Stimulated activated CD8-positive, alpha-beta memory T cell treated with anti-CD3 and anti-CD28 coated beads, Interleukin-15, amount 100 ng/mL, for 1 hour (primary cell): ENCODE measurements around the gene ZNF335.

Experiments used
- DNase-seq: peaks from one replicate; pipeline ENCODE4 v3.0.0-alpha.2; 2020; ENCODE audit warnings: low read depth

Gene ZNF335

DNA sequence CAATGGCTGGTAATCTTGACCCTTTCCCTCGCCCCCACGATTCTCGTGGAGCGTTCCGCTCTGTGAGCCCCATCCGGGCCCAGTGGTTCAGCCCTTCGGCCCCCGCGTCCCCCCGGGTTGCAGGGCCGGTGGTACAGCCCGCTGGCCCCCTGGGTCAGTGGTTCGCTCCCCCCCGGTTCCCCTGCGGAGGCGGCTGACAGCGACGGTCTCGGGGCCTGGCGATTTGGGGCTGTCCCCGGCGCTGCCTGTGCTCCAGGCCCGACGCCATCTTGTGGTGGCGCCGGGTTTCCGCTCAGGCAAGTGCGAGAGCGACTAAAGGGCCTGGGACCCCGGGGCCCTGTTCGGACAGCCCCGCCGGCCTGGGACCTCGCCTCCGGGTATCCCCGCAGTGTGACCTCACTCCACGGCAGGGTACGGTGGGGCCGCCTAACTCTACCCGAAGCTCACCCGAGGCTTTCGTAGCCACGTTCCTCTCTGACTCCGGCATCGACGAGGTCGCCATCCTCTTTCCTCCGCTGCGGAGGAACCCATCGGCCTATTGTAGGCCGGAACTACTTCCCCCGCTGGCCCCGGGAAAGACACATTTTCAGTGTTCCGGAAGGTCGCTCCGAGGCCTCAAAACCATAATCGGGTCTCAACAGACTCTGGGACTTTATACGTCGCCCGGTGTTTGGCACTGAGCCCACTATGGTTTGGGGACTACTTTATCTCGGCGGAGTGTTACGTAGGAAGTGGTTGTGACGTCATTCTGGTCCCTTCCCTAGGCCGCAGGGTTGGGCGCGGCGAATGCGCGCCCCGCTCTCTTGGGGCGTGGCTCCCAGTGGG is at the start of gene ZNF335:
Gene ZNF335 (minus strand): TSS at position 529 of the 825 bp plus-strand sequence. CDS start 793 bp downstream, outside the sequence.
- peak; percentile 88 for DNase-seq

- no peak for DNase-seq
These were observed 48.6 kb upstream of the ZNF335 start for GRCh38 chr20:46020555-46020954.

DNA sequence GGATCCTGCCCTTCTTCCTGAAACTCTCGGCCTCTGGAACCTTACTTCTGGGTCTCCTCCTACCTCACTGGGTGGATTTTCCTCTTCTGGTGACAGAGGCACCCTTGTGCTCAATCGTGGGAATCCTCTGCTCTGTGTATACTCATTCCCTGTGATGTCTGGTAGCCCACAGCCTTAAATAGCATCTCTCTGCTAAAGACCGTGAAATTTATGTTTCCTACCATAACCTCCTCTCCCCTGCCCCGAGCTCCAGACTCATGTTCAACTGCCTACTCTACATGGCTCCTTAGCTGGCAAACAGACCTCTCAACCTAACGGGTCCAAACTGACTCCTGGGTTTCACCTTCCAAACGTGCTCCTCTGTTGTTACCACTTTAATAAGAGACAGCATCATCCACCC is 46.6 kb upstream of the ZNF335 start:
- DNase-seq = no peak

GRCh38 chr20:46018112-46018511 is 46.1 kb upstream of the ZNF335 start:
- DNase-seq = no peak

- no peak for DNase-seq
These were observed 45.3 kb upstream of the ZNF335 start for GRCh38 chr20:46017272-46017671.

- DNase-seq = no peak
These were observed 42.8 kb upstream of the ZNF335 start for GRCh38 chr20:46014517-46015396.

GRCh38 chr20:46013829-46014516 is 42.0 kb upstream of the ZNF335 start:
- DNase-seq = peak; percentile 37

DNA sequence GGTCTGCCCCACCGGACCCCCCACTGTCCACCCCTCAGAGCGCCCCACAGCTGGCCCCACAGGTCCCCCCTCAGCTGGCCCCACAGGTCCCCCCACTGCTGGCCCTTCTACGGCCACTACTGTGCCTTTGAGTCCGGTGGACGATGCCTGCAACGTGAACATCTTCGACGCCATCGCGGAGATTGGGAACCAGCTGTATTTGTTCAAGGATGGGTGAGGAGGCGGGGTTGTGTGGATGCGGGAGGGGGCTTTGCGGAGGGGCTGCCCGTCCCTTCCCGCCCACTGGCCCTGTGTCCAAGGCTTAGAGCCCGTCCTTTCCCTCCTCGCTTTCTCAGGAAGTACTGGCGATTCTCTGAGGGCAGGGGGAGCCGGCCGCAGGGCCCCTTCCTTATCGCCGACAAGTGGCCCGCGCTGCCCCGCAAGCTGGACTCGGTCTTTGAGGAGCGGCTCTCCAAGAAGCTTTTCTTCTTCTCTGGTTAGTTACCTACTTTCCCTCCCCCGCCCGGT is 41.4 kb upstream of the ZNF335 start:
- DNase-seq = no peak

GRCh38 chr20:46012921-46013320 is 40.9 kb upstream of the ZNF335 start:
- DNase-seq = no peak

- no peak for DNase-seq
These were observed 39.9 kb upstream of the ZNF335 start for GRCh38 chr20:46011631-46012482.

DNA sequence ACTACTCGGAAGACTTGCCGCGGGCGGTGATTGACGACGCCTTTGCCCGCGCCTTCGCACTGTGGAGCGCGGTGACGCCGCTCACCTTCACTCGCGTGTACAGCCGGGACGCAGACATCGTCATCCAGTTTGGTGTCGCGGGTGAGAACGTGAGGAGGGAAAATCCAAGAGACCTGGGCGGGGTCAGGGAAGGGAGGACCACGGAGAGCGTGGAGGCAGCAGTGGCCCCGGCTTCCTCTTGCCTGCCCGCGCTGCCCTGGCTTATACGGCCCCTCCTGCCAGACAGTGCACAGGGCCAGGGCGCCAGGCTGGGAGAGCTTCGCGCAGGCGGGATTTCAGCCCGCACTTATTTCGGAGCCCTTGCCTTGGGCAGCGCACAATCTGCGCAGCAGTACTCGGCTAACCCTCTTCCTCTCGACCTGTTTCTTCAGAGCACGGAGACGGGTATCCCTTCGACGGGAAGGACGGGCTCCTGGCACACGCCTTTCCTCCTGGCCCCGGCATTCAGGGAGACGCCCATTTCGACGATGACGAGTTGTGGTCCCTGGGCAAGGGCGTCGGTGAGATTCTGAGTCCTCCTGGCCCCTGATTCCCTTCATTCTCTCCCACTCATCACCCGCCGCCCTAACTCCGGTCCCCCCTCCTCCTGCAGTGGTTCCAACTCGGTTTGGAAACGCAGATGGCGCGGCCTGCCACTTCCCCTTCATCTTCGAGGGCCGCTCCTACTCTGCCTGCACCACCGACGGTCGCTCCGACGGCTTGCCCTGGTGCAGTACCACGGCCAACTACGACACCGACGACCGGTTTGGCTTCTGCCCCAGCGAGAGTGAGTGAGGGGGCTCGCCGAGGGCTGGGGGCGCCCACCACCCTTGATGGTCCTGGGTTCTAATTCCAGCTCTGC is 38.7 kb upstream of the ZNF335 start:
- DNase-seq = no peak

GRCh38 chr20:46009816-46010215 is 37.8 kb upstream of the ZNF335 start:
- no peak for DNase-seq

GRCh38 chr20:46007671-46008070 is 35.7 kb upstream of the ZNF335 start:
- no peak for DNase-seq

- DNase-seq = no peak
These were observed 35.0 kb upstream of the ZNF335 start for GRCh38 chr20:46006964-46007363.

DNA sequence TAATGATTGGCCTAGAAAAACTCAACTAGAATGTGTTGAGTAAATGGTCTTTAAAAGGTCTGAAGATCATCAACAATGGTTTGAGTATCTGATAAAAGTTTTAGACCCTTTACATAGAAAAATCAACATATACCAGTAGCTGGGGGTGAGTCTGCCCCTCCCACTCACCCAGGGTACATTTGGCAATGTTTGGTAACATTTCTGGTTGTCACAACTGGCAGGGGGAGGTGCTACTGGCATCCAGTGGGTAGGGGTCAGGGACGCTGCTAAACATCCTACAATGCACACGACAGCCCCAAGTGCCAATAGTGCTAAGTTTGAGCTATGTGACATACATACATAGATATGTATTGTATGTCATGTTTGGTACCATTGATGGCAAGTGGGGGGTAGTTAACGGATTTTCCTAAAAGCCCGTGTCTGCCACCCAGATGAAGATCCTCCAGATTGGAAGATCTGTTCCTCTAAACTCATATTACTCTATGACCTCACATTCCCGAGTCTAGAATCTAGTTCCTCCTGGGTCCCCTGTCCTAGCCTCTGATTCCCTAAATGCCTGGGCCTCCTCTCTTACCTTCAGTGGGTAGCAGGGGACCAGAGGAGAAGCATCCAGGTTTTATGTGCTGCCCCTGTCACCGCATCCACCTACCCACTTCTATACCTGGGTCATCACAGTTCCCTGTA is 34.2 kb upstream of the ZNF335 start:
- no peak for DNase-seq

GRCh38 chr20:46004889-46005473 is 33.0 kb upstream of the ZNF335 start:
- no peak for DNase-seq

DNA sequence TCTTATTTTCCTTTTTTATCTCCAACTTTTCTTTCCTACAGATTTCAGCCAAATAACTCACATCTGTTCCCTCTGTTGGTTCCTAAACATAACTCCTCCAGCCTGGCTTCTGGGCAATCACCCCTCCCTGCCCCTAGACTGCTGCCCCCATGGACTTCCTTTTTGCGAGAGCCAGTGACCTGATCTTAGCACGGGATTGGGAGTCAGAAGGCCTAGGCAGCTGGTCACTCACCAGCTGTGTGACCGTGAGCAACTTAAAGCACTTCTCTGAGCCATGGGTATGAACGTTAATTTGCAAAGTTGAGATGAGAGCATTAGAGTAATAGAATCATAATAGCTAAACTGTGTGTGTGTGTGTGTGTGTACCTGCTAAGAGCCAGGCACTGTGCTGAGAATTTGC is 32.2 kb upstream of the ZNF335 start:
- DNase-seq = no peak

DNA sequence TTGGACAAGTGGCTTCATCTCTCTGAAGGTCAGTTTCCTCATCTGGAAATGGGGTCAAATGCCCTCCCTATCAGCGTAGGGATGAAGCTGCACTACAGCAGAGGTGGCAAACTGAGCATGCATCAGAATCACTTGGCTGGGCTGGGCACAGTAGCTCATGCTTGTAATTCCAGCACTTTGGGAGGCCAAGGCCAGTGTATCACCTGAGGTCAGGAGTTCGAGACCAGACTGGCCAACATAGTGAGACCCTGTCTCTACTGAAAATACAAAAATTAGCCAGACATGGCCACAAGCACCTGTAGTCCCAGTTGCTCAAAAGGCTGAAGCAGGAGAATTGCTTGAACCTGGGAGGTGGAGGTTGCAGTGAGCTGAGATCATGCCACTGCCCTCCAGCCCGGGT is 30.0 kb upstream of the ZNF335 start:
- DNase-seq = no peak

GRCh38 chr20:46001498-46001897 is 29.5 kb upstream of the ZNF335 start:
- DNase-seq = no peak
